Fibroblast of lung (primary cell): ENCODE data around the gene DGKZ. TPM values are rescaled to one million over a fixed set of nuclear protein-coding genes. Genes with fewer than 3 reads are reported as not detected.
A peak's percentile ranks its signal among the peaks of the same experiment; 100 is the strongest.

Experiments used
- DNase-seq, 2 donors: peaks; one replicate each; pipeline versions ENCODE4 v3.0.0 to v3.0.0-alpha.2; 2010; ENCODE audit warnings: low read depth in 2 of 2
- H2AFZ ChIP-seq: 2 replicates; pipeline ENCODE4 v1.5.1; 2012; ENCODE audit warnings: low read length, control low read depth, inconsistent platforms
- H3K27ac ChIP-seq: 2 replicates; pipeline ENCODE4 v1.5.1; 2011; ENCODE audit warnings: low read length, control low read depth; ENCODE audit not compliant: insufficient read depth
- H3K27me3 ChIP-seq: 2 replicates; pipeline ENCODE4 v1.5.1; 2011; ENCODE audit warnings: mild to moderate bottlenecking, low read length; ENCODE audit not compliant: control insufficient read depth, insufficient read depth
- H3K36me3 ChIP-seq: 2 replicates; pipeline ENCODE4 v1.5.1; 2011; ENCODE audit warnings: low read length; ENCODE audit not compliant: control insufficient read depth, insufficient read depth
- H3K4me1 ChIP-seq: 2 replicates; pipeline ENCODE4 v1.5.1; 2011; ENCODE audit warnings: low read length; ENCODE audit not compliant: control insufficient read depth, insufficient read depth; ENCODE audit errors: extremely low read depth
- H3K4me2 ChIP-seq: 2 replicates; pipeline ENCODE4 v1.5.1; 2011; ENCODE audit warnings: low read length, control low read depth; ENCODE audit not compliant: insufficient read depth; ENCODE audit errors: extremely low read depth
- H3K4me3 ChIP-seq, 4 experiments: fragments of 200-600 bp in 1 of 4; sonication (generic) in 1 of 4; replicated peaks in 1 of 4; 2 replicates each; pipeline ENCODE4 v1.5.1; 2011 to 2016; ENCODE audit warnings: low read length in 4 of 4, low read depth in 3 of 4, mild to moderate bottlenecking in 3 of 4, control low read depth in 2 of 4, inconsistent platforms in 1 of 4, mixed read lengths in 1 of 4; ENCODE audit not compliant: insufficient read depth in 1 of 4; ENCODE audit errors: control extremely low read depth in 1 of 4
- H3K79me2 ChIP-seq: 2 replicates; pipeline ENCODE4 v1.5.1; 2012; ENCODE audit warnings: mild to moderate bottlenecking, low read length, inconsistent platforms; ENCODE audit not compliant: control insufficient read depth, insufficient read depth
- H3K9ac ChIP-seq: 2 replicates; pipeline ENCODE4 v1.5.1; 2011; ENCODE audit warnings: mild to moderate bottlenecking, low read length, control low read depth; ENCODE audit not compliant: insufficient read depth
- H3K9me3 ChIP-seq: 2 replicates; pipeline ENCODE4 v1.5.1; 2012; ENCODE audit warnings: low read depth, low read length; ENCODE audit not compliant: control insufficient read depth, insufficient read depth
- H4K20me1 ChIP-seq: 2 replicates; pipeline ENCODE4 v1.5.1; 2011; ENCODE audit warnings: low read length; ENCODE audit not compliant: control insufficient read depth, insufficient read depth; ENCODE audit errors: extremely low read depth
- EZH2 ChIP-seq: IDR thresholded peaks from 2 replicates; pipeline ENCODE4 v1.5.1; 2012; ENCODE audit warnings: low read length, control low read depth, mild to moderate bottlenecking; ENCODE audit errors: missing control alignments
- polyA plus RNA-seq, 2 donors: library from polyadenylated mRNA; depleted of rRNA in 1 of 2; stranded (reverse) in 1 of 2; unstranded in 1 of 2; fragments of >200 nt; gene quantifications; 2 replicates each; pipeline ENCODE4 v1.2.1, GENCODE V29; 2011 to 2012; ENCODE audit warnings: missing spikeins in 1 of 2
- total RNA-seq: library from RNA; depleted of rRNA; stranded (reverse); fragments of >200 nt; gene quantifications from 2 replicates; pipeline ENCODE4 v1.2.1, GENCODE V29; 2014
- TF ChIP-seq, protein P1 (sequence below), 2 donors: IDR thresholded peaks in 1 of 2; conservative IDR thresholded peaks in 1 of 2; 1 replicate in 1 of 2; 2 replicates in 1 of 2; pipeline ENCODE4 v1.5.1; 2011 to 2012; ENCODE audit warnings: low read length in 2 of 2, control low read depth in 1 of 2, inconsistent platforms in 1 of 2, low read depth in 1 of 2, mild to moderate bottlenecking in 1 of 2

The DGKZ gene
- total and polyA plus RNA-seq, 2 donors (not counting 1 experiment from before 2014, with no cell fraction given) = 16.4 to 35.5 TPM

DNA sequence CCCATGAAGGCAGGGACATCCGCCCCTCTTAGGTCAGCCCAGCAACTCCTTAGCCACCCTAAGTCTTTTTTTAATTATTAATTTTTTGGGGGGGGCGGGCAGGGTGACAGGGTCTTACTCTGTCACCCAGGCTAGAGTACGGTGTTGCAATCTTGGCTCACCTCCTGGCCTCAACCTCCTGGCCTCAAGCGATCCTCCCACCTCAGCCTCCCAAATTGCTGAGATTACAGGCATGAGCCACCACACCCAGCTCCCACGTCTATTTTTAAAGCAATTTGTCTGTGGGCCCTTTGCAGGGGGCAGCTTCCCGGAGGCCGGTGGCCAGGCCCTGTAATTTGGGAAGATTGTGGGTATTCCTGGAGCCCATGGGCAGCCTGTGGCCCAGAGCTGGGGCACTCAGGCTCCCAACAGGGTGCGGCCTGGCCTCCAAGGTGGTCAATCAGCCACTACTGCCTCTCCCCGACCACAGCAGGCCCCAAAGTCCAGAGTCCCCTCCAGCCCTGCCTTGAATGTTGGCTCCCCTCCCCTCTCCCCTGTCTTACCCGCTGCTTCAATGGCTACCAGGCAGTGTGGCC, 42.6 kb upstream of the DGKZ start:
- no peak for TF ChIP-seq EZH2
- TF ChIP-seq, protein P1, sequence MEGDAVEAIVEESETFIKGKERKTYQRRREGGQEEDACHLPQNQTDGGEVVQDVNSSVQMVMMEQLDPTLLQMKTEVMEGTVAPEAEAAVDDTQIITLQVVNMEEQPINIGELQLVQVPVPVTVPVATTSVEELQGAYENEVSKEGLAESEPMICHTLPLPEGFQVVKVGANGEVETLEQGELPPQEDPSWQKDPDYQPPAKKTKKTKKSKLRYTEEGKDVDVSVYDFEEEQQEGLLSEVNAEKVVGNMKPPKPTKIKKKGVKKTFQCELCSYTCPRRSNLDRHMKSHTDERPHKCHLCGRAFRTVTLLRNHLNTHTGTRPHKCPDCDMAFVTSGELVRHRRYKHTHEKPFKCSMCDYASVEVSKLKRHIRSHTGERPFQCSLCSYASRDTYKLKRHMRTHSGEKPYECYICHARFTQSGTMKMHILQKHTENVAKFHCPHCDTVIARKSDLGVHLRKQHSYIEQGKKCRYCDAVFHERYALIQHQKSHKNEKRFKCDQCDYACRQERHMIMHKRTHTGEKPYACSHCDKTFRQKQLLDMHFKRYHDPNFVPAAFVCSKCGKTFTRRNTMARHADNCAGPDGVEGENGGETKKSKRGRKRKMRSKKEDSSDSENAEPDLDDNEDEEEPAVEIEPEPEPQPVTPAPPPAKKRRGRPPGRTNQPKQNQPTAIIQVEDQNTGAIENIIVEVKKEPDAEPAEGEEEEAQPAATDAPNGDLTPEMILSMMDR (conservative IDR thresholded peaks at IDR 0.05 in 1 of 2, IDR thresholded peaks at IDR 0.05 in 1 of 2; ENCODE audit: low read depth in 1 of 2, low read length in 2 of 2) = no peak
- Histone ChIP-seq H3K4me3 (no peak overlapping the region), H3K27me3 (no peaks in the 10 kb centered on the region), H3K79me2 (peaks cover 23% of the 10 kb centered on the region), H3K9me3 (no peaks in the 10 kb centered on the region), H4K20me1 (no peaks in the 10 kb centered on the region), H3K4me1 (peaks cover 14% of the 10 kb centered on the region), H2AFZ (no peak overlapping the region), H3K36me3 (peaks cover 21% of the 10 kb centered on the region), H3K4me2 (no peak overlapping the region), H3K27ac (no peak overlapping the region), H3K9ac (no peak overlapping the region)
- DNase-seq = no peak

DNA sequence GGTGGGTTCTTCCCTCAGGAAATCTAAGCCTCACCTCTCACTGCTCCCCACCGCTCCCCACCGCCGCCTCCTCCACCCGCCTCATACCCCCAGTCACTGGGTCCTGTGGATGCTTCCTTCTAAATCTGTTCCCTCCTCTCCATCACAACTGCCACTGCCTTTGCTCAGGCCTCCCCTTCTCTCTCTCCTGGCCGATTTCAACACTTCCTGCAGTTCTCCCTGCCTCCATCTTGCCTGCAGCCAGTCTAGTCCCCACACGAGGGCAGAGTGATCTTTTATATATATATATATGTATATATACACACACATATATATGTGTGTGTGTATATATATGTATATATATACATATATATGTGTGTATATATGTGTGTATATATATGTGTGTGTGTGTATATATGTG, 42.0 kb upstream of the DGKZ start:
- no peak overlapping the region for H3K9ac ChIP-seq
- no peaks in the 10 kb centered on the region for H3K27me3 ChIP-seq
- no peak overlapping the region for H3K4me3 ChIP-seq
- no peak for TF ChIP-seq EZH2
- TF ChIP-seq, protein P1 (conservative IDR thresholded peaks at IDR 0.05 in 1 of 2, IDR thresholded peaks at IDR 0.05 in 1 of 2; ENCODE audit: low read depth in 1 of 2, low read length in 2 of 2) = peak in 1 of 2 donors; percentile 38
- peaks cover 17% of the 10 kb centered on the region for H3K79me2 ChIP-seq
- H2AFZ ChIP-seq = no peak overlapping the region
- no peaks in the 10 kb centered on the region for H4K20me1 ChIP-seq
- no peak overlapping the region for H3K27ac ChIP-seq
- H3K36me3 ChIP-seq = peaks cover 21% of the 10 kb centered on the region
- H3K4me2 ChIP-seq = no peak overlapping the region
- H3K4me1 ChIP-seq = peaks cover 8% of the 10 kb centered on the region
- no peaks in the 10 kb centered on the region for H3K9me3 ChIP-seq
- DNase-seq = peak in 1 of 2 donors; percentile 60

GRCh38 chr11:46306296-46306853, 40.9 kb upstream of the DGKZ start:
- Histone ChIP-seq H3K4me3 (no peak overlapping the region), H3K4me1 (peaks cover 8% of the 10 kb centered on the region), H4K20me1 (no peaks in the 10 kb centered on the region), H3K27ac (no peak overlapping the region), H3K4me2 (no peak overlapping the region), H3K9ac (no peak overlapping the region), H3K27me3 (no peaks in the 10 kb centered on the region), H3K79me2 (peaks cover 12% of the 10 kb centered on the region), H3K36me3 (peaks cover 28% of the 10 kb centered on the region), H3K9me3 (no peaks in the 10 kb centered on the region), H2AFZ (no peak overlapping the region)
- TF ChIP-seq EZH2 = no peak
- TF ChIP-seq, protein P1 (conservative IDR thresholded peaks at IDR 0.05 in 1 of 2, IDR thresholded peaks at IDR 0.05 in 1 of 2; ENCODE audit: low read depth in 1 of 2, low read length in 2 of 2) = no peak
- DNase-seq = peak; percentile 44 to 49
